ENCODE results near the gene DEPDC1B.

- TF ChIP-seq SUZ12 (IDR thresholded peaks at IDR 0.05; ENCODE audit: low read length) (no peak), TCF12 (IDR thresholded peaks at IDR 0.05; ENCODE audit: low read depth, low read length) (no peak), TAF1 (IDR thresholded peaks at IDR 0.05; ENCODE audit: low read depth, low read length) (no peak), EZH2 (IDR thresholded peaks at IDR 0.05; ENCODE audit: low read depth, low read length, severe bottlenecking) (no peak), POLR2A (IDR thresholded peaks at IDR 0.05; ENCODE audit: control extremely low read depth in 1 of 2, low read depth in 2 of 2, low read length in 2 of 2) (no peak), SP1 (IDR thresholded peaks at IDR 0.05; ENCODE audit: low read depth, low read length) (no peak), GTF2F1 (IDR thresholded peaks at IDR 0.05; ENCODE audit: borderline replicate concordance, low read depth, low read length) (no peak), TAF7 (optimal IDR thresholded peaks at IDR 0.05; ENCODE audit: borderline replicate concordance, low read depth, low read length) (no peak), RXRA (IDR thresholded peaks at IDR 0.05; ENCODE audit: insufficient read depth, low read depth, low read length) (no peak)
- TF ChIP-seq, protein P1, sequence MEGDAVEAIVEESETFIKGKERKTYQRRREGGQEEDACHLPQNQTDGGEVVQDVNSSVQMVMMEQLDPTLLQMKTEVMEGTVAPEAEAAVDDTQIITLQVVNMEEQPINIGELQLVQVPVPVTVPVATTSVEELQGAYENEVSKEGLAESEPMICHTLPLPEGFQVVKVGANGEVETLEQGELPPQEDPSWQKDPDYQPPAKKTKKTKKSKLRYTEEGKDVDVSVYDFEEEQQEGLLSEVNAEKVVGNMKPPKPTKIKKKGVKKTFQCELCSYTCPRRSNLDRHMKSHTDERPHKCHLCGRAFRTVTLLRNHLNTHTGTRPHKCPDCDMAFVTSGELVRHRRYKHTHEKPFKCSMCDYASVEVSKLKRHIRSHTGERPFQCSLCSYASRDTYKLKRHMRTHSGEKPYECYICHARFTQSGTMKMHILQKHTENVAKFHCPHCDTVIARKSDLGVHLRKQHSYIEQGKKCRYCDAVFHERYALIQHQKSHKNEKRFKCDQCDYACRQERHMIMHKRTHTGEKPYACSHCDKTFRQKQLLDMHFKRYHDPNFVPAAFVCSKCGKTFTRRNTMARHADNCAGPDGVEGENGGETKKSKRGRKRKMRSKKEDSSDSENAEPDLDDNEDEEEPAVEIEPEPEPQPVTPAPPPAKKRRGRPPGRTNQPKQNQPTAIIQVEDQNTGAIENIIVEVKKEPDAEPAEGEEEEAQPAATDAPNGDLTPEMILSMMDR (IDR thresholded peaks at IDR 0.05; ENCODE audit: control extremely low read depth in 1 of 3, insufficient read depth in 1 of 3, low read depth in 1 of 3, low read length in 3 of 3): no peak
These were observed 43.7 kb upstream of the DEPDC1B start for GRCh38 chr5:60743511-60744314.

Measured in H1 (cell line).